Smooth muscle cell of the brain vasculature (primary cell): Measurements from ENCODE around the gene CDKL5.
A peak's percentile ranks its signal among the peaks of the same experiment; 100 is the strongest.
"Not testable (repeated sequence)": the region's sequence is repeated elsewhere in the genome, so short reads cannot be mapped to it uniquely, and the experiment has no call there.

ENCODE experiments used
- DNase-seq: peaks from one replicate; pipeline ENCODE4 v3.0.0-alpha.2; 2012; ENCODE audit warnings: low read depth, low spot score

CDKL5 gene

GRCh38 chrX:18425199-18426003, at the start of gene CDKL5:
CDKL5 (plus strand) TSS chrX:18425608; CDS start chrX:18507097, 81,489 bp downstream.
- peak; percentile 90 for DNase-seq

DNA sequence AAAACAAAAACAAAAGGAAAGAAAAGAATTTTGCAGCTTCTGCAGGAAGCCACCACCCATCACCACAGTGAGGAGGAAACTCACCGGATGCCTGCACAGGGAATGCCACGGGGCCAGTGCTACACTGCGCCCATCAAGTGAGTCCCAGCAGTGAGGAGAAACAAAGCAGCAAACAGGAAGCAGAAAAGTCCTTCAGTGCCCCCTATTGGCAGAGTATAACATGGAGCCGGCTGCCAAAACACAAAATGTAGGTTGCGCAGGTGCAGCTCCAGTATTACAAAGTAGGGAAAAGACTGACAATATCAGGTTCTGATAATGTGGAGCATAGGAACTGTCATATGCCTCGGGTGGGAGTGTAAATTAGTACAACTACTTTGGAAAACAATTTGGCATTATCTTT, 47.6 kb upstream of the CDKL5 start:
- DNase-seq = no peak

GRCh38 chrX:18389966-18390365, 35.4 kb upstream of the CDKL5 start:
- DNase-seq = no peak

DNA sequence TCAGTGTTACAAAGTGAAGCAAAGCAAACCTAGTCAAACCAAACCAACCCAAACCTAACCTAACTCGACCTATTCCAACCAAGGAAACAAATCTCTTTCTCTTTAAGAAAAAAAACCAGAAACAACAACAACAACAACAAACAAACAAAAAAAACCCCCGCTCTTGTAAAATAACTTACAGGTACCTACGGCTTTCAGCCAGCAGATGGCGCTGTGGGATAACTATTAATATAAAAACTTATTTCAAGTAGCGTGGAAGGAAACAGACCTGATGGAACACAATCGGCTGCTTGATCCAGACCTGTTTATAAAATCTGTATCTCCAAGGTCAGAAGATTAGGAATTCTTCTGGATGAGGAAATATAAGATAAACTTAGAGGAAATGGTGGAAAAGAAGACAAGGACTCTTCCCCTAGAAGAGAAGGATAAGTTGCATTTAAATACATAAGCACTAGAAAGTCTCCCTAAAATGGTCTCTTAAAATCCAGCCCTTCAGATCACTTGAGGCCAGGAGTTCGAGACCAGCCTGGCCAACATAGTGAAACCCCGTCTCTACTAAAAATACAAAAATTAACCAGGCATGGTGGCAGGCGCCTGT, 34.4 kb upstream of the CDKL5 start:
- peak; percentile 32 for DNase-seq

DNA sequence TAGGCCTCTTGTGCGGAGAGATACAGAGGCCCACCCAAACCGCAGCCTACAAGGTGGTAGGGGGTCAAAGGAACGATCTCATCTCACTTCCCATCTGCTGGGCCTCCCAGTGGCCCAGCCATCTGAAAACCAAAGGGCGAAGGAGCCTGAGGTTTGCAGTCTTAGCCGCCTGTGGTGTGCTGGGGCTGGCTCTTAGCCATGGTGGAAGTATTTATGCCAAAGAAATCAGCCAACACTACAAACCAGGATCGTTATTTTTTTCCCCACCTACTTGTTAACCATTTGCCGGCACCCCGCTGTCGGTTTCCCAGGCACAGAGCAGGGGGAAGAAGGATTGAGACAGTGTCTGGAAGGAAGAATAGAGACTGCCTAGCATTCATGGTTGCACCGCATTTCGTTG, 30.9 kb upstream of the CDKL5 start:
- DNase-seq = no peak

- no peak for DNase-seq
These were observed 23.6 kb upstream of the CDKL5 start for GRCh38 chrX:18401848-18402213.

- no peak for DNase-seq
These were observed 18.7 kb upstream of the CDKL5 start for GRCh38 chrX:18406531-18407266.

DNA sequence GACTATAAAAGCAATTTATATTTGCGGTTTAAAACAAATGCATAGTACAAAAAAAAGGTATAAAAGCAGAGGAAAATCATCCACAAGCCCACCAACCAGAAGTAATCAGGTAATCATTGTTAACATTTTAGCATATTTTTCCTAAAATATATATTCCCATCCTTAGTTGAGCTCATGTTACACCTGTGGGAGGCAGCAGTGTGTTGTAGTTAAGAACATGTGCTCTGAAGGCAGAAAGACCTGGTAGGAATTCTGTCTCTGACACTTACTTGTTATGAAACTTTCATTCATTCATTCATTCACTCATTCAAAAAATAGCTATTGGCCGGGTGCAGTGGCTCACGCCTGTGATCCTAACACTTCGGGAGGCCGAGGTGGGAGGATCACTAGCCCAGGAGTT, 15.4 kb upstream of the CDKL5 start:
- DNase-seq = no peak

DNA sequence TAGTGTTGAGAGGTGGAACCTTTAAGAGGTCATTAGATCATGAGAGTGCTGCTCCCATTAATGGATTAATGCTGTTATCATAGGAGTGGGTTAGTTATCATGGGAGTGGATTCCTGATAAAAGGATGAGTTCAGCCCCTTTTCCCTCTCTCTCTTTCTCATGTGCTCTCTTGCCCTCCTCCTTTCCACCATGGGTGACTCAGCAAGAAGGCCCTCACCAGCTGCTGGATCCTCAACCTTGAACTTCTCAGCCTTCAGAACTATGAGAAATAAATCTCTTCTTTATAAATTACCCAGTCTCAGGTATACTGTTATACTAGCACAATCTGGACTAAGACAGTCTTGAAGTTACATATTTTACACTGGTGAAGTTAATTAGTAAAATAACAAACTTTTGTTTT, 10.0 kb upstream of the CDKL5 start:
- no peak for DNase-seq

GRCh38 chrX:18422325-18422724, 3.1 kb upstream of the CDKL5 start:
- no peak for DNase-seq

DNA sequence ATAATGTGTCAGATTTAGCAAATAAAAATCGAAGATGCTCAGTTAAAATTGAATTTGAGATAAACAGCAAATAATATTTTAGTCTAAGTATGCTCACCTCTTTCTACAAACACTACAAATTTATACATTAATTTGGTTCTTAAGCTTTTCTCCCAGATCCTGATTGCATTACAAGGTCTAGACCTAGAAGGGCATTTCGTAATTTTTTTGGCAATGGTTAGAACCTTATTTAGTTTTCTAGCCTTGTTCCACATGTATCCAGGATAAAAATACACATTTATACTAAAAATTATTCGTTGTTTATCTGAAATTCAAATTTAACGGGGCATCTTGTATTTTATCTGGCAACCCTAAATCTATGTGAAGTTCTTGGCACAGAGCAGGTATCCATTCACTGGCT, 2.5 kb upstream of the CDKL5 start:
- no peak for DNase-seq

- no peak for DNase-seq
These were observed 768 bp upstream of the CDKL5 start for GRCh38 chrX:18424482-18425198.

DNA sequence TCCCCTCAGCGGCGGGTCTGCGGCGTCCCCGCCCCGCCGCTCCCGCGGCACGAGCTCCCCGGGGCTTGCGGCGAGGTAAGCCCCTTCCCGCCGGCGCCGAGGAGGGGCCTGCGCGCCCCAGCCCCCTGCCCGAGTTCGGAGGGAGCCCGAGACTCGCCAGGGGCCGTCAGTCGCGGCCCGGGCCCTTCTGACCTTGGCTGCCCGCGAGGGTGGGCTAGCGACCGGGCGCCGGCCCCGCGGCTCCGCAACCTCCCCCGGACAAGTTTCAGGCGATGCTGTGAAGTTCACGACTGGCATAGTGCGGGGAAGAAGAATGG, 554 bp downstream of the CDKL5 start:
- no peak for DNase-seq

DNA sequence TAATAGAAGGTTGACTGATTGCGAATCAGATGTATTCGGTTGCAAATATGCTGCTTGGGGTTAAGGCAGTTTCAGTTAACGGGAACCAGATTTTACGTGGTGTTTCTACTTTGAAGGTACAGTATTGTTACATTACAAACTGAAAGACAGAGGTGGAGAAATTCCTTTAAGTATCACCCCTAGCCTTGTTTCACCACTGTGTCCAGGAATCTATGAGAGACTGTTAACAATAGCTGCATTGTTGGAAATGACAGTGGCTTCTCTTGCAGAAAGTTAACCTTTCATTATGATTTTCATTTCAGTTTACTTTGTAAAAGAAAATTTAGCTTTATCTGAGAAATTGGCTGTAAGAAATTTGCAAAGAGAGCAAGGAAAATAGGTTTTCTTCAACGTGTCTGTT, 2.6 kb downstream of the CDKL5 start:
- no peak for DNase-seq

GRCh38 chrX:18433288-18433687, 7.9 kb downstream of the CDKL5 start:
- DNase-seq = not testable (repeated sequence)

DNA sequence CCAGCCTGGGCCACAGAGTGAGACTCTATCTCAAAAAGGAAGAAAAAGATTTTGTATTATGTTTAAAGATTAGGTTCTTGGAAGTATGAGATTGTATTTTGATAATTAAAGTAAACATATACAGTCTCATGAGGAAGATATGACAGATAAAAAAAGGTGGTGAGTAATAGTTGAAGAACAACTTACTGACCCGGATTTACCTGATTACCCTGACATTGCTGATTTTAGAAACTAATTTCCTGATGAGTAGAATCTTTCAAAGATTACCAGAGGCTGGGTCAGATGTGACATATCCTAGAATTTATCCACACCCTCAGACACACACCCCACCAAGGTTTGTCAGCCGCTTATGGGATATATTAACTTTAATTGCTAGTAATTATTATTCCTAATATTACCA, 9.5 kb downstream of the CDKL5 start:
- DNase-seq = no peak

DNA sequence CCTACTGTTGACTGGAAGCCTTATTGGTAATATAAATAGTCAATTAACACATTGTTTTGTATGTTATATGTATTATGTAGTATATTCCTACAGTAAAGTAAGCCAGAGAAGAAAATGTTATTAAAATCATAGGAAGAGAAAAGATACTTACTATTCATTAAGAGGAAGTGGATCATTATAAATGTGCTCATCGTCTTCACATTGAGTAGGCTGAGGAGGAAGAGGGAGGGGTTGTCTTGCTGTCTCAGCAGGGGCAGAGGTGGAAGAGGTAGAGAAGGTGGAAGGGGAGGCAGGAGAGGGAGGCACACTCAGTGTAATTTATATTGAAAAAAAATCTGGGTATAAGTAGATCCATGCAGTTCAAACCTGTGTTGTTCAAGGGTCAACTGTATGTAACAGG, 10.6 kb downstream of the CDKL5 start:
- DNase-seq = no peak

DNA sequence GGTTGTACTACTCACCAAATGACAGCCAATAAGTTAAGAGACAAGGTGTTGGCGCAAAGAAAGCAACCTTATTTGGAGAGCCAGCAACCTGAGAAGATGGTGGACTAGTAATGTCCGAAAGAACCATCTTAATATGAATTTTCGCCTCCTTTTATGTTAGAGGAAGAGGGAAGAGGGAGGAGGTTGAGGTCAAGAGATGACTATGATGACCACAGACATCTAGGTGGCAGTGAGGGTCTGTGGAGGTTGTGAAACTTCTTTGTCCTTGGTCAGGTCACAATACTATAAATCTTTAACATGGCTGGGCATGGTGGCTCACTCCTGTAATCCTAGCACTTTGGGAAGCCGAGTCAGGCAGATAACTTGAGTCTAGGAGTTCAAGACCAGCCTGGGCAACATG, 15.4 kb downstream of the CDKL5 start:
- DNase-seq = no peak

DNA sequence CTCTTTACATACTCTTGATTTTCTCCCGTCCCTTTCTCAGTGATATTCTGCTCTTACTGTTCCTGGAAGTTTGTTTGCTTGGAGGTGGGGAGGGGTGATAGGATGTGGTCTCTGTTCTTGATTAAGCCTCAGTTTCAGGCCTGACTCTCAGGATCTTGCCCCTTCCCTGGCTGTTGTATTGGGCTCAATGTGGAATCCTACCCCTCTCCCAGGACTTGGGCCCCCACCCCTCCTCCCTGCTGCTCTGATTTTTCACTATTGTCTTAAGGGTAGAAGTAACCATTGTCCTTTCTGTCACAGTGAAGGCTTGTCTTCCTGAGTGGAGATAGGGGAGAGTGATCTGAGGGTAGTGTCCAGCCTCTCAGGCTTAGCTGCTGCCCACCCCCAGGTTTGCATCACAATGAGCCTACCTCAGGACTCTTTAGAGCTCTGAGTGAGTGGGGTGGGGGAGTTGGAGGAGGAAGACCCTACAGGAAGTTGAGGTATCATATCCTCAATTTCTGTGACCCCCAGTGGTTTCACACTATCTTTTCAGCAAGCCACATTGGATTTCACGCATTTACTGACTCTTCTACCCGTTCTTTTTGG, 16.5 kb downstream of the CDKL5 start:
- DNase-seq = no peak

GRCh38 chrX:18448416-18448815, 23.0 kb downstream of the CDKL5 start:
- DNase-seq = no peak

DNA sequence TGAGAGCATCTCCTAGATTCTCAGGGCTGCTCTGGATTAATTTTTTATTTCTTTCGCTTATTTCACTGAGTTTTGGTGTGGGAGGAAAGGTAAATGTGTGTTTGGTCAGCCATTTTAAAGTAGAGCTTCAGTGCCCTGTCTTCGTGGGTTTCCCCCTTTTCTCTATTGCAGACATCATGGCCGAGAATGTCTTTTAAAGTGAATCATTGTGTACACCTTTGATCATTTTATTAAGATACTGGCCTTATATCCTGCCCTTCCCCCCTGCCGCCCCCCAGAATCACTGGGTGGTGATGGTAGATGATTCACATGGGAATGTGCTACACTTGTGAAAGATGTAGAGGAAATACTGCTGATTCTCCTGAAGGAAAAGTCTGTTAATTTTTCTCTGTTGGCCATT, 23.8 kb downstream of the CDKL5 start:
- no peak for DNase-seq

DNA sequence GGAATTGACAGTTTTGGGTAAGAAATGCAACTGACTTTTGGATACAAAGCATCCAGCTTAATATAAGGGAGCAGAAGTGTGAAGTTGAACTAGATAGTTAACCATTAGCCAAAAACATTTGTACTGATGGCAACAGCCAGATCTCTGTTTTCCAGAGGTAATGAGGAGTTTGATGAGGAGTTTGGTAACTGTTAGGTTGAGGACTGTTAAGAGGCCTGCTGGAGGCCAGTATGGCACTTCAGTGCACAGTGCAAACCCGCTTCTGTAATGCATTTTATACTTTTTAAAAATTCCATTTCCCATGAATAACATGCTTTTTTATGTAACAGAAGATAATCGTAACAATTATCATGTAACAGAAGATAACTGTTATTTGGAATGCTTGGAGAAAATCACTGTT, 30.0 kb downstream of the CDKL5 start:
- DNase-seq = no peak
